ENCODE data around the gene MRPL44. TPM values are rescaled to one million over a fixed set of nuclear protein-coding genes. Genes with fewer than 3 reads are reported as not detected.

The MRPL44 gene
- total and polyA plus RNA-seq, 2 of the 8 experiments (the other 6 are each of a cell fraction or from before 2014, with no cell fraction given), result 32.0 to 53.2 TPM

DNA sequence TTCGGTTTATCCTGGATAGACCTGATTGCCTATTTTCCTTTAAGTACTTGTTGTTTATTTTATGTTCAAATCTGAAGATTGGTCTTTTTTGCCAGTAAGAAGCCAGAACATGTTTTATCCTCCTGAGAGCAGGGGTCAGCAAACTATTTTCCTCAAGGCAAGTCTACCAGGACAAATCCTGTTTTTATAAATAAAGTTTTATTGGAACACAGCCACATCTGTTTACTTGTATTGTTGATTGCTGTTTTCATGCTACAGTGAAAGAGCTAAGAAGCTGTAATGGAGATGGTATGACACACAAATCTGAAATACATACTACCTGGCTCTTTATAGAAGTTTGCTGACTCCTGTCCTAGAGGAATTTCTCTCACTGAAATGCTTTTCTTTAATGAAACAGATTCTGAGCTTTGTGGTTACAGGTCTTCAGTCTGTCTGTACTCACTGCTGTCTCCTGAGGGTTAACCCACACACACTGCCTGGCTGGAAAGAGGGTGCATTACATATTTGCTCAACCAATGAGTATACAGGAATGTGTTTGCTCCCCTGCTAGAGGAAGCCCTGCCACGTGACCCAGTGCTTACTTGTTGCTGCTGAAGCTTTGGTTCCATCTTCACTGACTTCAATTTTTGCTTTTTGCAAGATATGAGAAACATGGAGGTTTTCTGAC is 22.6 kb downstream of the MRPL44 start:
- Histone ChIP-seq H2AK5ac (ENCODE audit: low read depth, low read length) (no peak overlapping the region), H4K8ac (ENCODE audit: extremely low read depth, insufficient read depth, low read length) (no peak overlapping the region), H3K23ac (ENCODE audit: insufficient read length) (no peak overlapping the region), H3K4me1 (replicated peaks in 1 of 4; ENCODE audit: control insufficient read depth in 3 of 4, insufficient read depth in 4 of 4, low read length in 3 of 4) (no peaks in the 10 kb centered on the region), H3K27me3 (replicated peaks in 1 of 4; ENCODE audit: control insufficient read depth in 3 of 4, extremely low read depth in 1 of 4, insufficient read depth in 3 of 4, low read length in 3 of 4) (peaks cover 0 to 1% (median 0%) of the 10 kb centered on the region in 4 experiments; a peak in 1 of 7 replicates), H3K79me1 (ENCODE audit: low read depth, low read length) (no peaks in the 10 kb centered on the region), H2BK20ac (ENCODE audit: low read length) (no peak overlapping the region), H2BK120ac (replicated peaks; ENCODE audit: low read depth, low read length) (no peak overlapping the region), H3K18ac (ENCODE audit: extremely low read depth, low read length) (no peak overlapping the region), H3K4me2 (ENCODE audit: insufficient read depth in 1 of 2, low read depth in 2 of 2, low read length in 2 of 2) (no peak overlapping the region), H3K27ac (ENCODE audit: low read depth, low read length) (no peak overlapping the region), H3K14ac (ENCODE audit: insufficient read length) (no peak overlapping the region), H3K56ac (replicated peaks; ENCODE audit: insufficient read length, low read depth, low read length) (no peak overlapping the region), H2BK12ac (ENCODE audit: low read depth, low read length) (no peak overlapping the region), H3K79me2 (ENCODE audit: control insufficient read depth in 1 of 2, insufficient read depth in 2 of 2, low read length in 2 of 2) (no peaks in the 10 kb centered on the region), H2BK5ac (ENCODE audit: low read depth, low read length) (no peak overlapping the region), H3K9me3 (ENCODE audit: insufficient read depth in 2 of 2, low read depth in 1 of 2, low read length in 1 of 2) (no peaks in the 10 kb centered on the region), H3K4me3 (ENCODE audit: extremely low read depth in 1 of 4, insufficient read depth in 2 of 4, low read depth in 3 of 4, low read length in 4 of 4) (no peak overlapping the region), H4K20me1 (replicated peaks in 1 of 2; ENCODE audit: control insufficient read depth in 1 of 2, insufficient read depth in 2 of 2, low read length in 2 of 2) (no peaks in the 10 kb centered on the region), H3K36me3 (ENCODE audit: control insufficient read depth in 2 of 4, insufficient read depth in 4 of 4, low read length in 3 of 4) (peaks cover 3 to 20% (median 13%) of the 10 kb centered on the region in 4 experiments; a peak in 7 of 8 replicates), H4K91ac (replicated peaks; ENCODE audit: insufficient read length, low read length) (no peak overlapping the region), H3K23me2 (ENCODE audit: low read depth, low read length) (no peaks in the 10 kb centered on the region), H3K4ac (replicated peaks; ENCODE audit: insufficient read length, low read depth, low read length) (no peak overlapping the region), H3K9ac (replicated peaks in 1 of 4; ENCODE audit: extremely low read depth in 1 of 4, low read depth in 3 of 4, low read length in 3 of 4) (no peak overlapping the region), H4K5ac (ENCODE audit: insufficient read length, low read depth, low read length) (no peak overlapping the region), H2AFZ (ENCODE audit: low read length) (no peak overlapping the region), H2BK15ac (ENCODE audit: low read length) (no peak overlapping the region)
- FAIRE-seq (no peak), DNase-seq (ENCODE audit: low read depth in 1 of 2, low spot score in 2 of 2) (no peak)
- no peak for TF ChIP-seq MAFK (IDR thresholded peaks at IDR 0.05; ENCODE audit: low read depth, low read length)
- no peak for TF ChIP-seq TAF7 (optimal IDR thresholded peaks at IDR 0.05; ENCODE audit: borderline replicate concordance, low read depth, low read length)
- TF ChIP-seq POU5F1 (IDR thresholded peaks at IDR 0.05; ENCODE audit: low read depth, low read length), result no peak
- TF ChIP-seq CBX5 (IDR thresholded peaks at IDR 0.05; ENCODE audit: low read depth, low read length), result no peak
- no peak for TF ChIP-seq NRF1 (IDR thresholded peaks at IDR 0.05; ENCODE audit: low read depth, low read length)
- TF ChIP-seq, protein P1, sequence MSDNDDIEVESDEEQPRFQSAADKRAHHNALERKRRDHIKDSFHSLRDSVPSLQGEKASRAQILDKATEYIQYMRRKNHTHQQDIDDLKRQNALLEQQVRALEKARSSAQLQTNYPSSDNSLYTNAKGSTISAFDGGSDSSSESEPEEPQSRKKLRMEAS (IDR thresholded peaks at IDR 0.05), result no peak
- no peak for TF ChIP-seq KDM1A (IDR thresholded peaks at IDR 0.05; ENCODE audit: borderline replicate concordance, low read length)
- no peak for TF ChIP-seq GTF2F1 (IDR thresholded peaks at IDR 0.05; ENCODE audit: borderline replicate concordance, low read depth, low read length)
- TF ChIP-seq EGR1 (IDR thresholded peaks at IDR 0.05; ENCODE audit: borderline replicate concordance, low read depth, low read length), result no peak
- TF ChIP-seq, protein P2, sequence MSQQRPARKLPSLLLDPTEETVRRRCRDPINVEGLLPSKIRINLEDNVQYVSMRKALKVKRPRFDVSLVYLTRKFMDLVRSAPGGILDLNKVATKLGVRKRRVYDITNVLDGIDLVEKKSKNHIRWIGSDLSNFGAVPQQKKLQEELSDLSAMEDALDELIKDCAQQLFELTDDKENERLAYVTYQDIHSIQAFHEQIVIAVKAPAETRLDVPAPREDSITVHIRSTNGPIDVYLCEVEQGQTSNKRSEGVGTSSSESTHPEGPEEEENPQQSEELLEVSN (IDR thresholded peaks at IDR 0.05), result no peak
- no peak for TF ChIP-seq SRF (IDR thresholded peaks at IDR 0.05; ENCODE audit: low read depth, low read length)
- TF ChIP-seq ATF3 (IDR thresholded peaks at IDR 0.05; ENCODE audit: insufficient read depth, low read depth, low read length), result no peak
- ChIA-PET POLR2A (ENCODE audit: partially characterized antibody) (interaction anchor here (0.6 kb wide), 1 partner anchor 104 kb away, joined by 3 read pairs; no protein-coding TSS in a partner anchor), CTCF (ENCODE audit: partially characterized antibody) (interaction anchor here (0.8 to 18.2 kb wide), 7 partner anchors 9 to 380 kb away, joined by 3 to 282 read pairs (median 6); partner anchors contain the start of gene SERPINE2)
- WGBS, 2 experiments (ENCODE audit: extremely low coverage in 1 of 2, insufficient coverage in 1 of 2, insufficient read length in 1 of 2, insufficient replicate concordance in 2 of 2, low coverage in 1 of 2, low lambda C conversion rate in 2 of 2, missing lambda C conversion rate in 1 of 2), result 92% methylated on average over 2 of the region's 2 CpGs; no CpG with 5 or more reads in 1 of the 2 experiments

Measured in H1 (cell line).